Brain microvascular endothelial cell (primary cell): ENCODE measurements around the gene GGTA1.
A peak's percentile ranks its signal among the peaks of the same experiment; 100 is the strongest.

Experiments used
- DNase-seq: peaks from one replicate; pipeline ENCODE4 v3.0.0-alpha.2; 2020
- H3K27ac ChIP-seq: fragments of 250-450 bp; sonication (Bioruptor Pico); 2 replicates; pipeline ENCODE4 v1.5.1; 2020; ENCODE audit warnings: mild to moderate bottlenecking, moderate library complexity
- H3K27me3 ChIP-seq: fragments of 250-450 bp; sonication (Bioruptor Pico); replicated peaks from 2 replicates; pipeline ENCODE4 v1.5.1; 2020; ENCODE audit warnings: mild to moderate bottlenecking
- H3K36me3 ChIP-seq: fragments of 250-450 bp; sonication (Bioruptor Pico); replicated peaks from 2 replicates; pipeline ENCODE4 v1.5.1; 2020; ENCODE audit warnings: mild to moderate bottlenecking
- H3K4me3 ChIP-seq: 2 replicates; pipeline ENCODE4 v1.5.1; 2011; ENCODE audit warnings: low read depth, mild to moderate bottlenecking, control low read depth, low read length, moderate library complexity
- CTCF ChIP-seq: IDR thresholded peaks from 2 replicates; pipeline ENCODE4 v1.5.1; 2011; ENCODE audit warnings: low read depth, mild to moderate bottlenecking, moderate library complexity, low read length, control low read depth, inconsistent platforms; ENCODE audit errors: missing control alignments
- in situ Hi-C: cut with HindIII; loops from 2 replicates; pipeline ENCODE4 v1.10.0; 2017; ENCODE audit warnings: low sequenced_read_pairs, low pct_ligation_motif_present

The GGTA1 gene

GRCh38 chr9:121499427-121500164 lies at the start of gene GGTA1:
GGTA1 (minus strand) TSS chr9:121499844; CDS start chr9:121467922, 31,922 bp downstream.
- TF ChIP-seq CTCF: no peak
- Histone ChIP-seq H3K27me3 (peaks cover 14% of the 10 kb centered on the region), H3K4me3 (peak within 1 kb of the TSS; percentile 47), H3K36me3 (no peaks in the 10 kb centered on the region), H3K27ac (no peak within 1 kb of the TSS)
- DNase-seq: peak; percentile 38
- in situ Hi-C loops: no loop called here

GRCh38 chr9:121548666-121549065 lies 49.0 kb upstream of the GGTA1 start:
- Histone ChIP-seq H3K4me3 (no peak overlapping the region), H3K36me3 (no peaks in the 10 kb centered on the region), H3K27ac (no peak overlapping the region), H3K27me3 (no peaks in the 10 kb centered on the region)
- DNase-seq: no peak
- no peak for TF ChIP-seq CTCF
- in situ Hi-C loops: no loop called here

- H3K36me3 ChIP-seq: no peaks in the 10 kb centered on the region
- H3K4me3 ChIP-seq: no peak overlapping the region
- in situ Hi-C loops: no loop called here
- H3K27me3 ChIP-seq: no peaks in the 10 kb centered on the region
- no peak overlapping the region for H3K27ac ChIP-seq
- DNase-seq: peak; percentile 92
- peak; percentile 95 for TF ChIP-seq CTCF
Measured at GRCh38 chr9:121545875-121546423, 46.3 kb upstream of the GGTA1 start.

GRCh38 chr9:121545150-121545874 lies 45.7 kb upstream of the GGTA1 start:
- Histone ChIP-seq H3K36me3 (no peaks in the 10 kb centered on the region), H3K4me3 (no peak overlapping the region), H3K27ac (no peak overlapping the region), H3K27me3 (no peaks in the 10 kb centered on the region)
- TF ChIP-seq CTCF: no peak
- in situ Hi-C loops: no loop called here
- DNase-seq: no peak

- no peaks in the 10 kb centered on the region for H3K27me3 ChIP-seq
- no peaks in the 10 kb centered on the region for H3K36me3 ChIP-seq
- in situ Hi-C loops: no loop called here
- H3K4me3 ChIP-seq: no peak overlapping the region
- no peak for TF ChIP-seq CTCF
- no peak for DNase-seq
- H3K27ac ChIP-seq: no peak overlapping the region
Measured at GRCh38 chr9:121542025-121542424, 42.4 kb upstream of the GGTA1 start.
